HCT116 (cell line): ENCODE data around the gene CORO6. TPM values are rescaled to one million over a fixed set of nuclear protein-coding genes. Genes with fewer than 3 reads are reported as not detected.

Source experiments
- ATAC-seq: fragments of 200-7000 bp; cut with Tn5 transposase; 2 replicates; pipeline ENCODE4 v1.9.1; 2020; ENCODE audit warnings: mild to moderate bottlenecking, moderate library complexity
- BruUV-seq: library from RNA; stranded (reverse); fragments of 400-500 nt; replicated peaks from 2 replicates; lab custom pipeline; 2021; lab: Mats Ljungman, UMichigan
- CTCF ChIA-PET: fragments of 300-600 bp; sonication (Branson Sonifier 250); formaldehyde crosslinking; loops from one replicate; lab custom pipeline; 2021; ENCODE audit warnings: antibody characterized with exemption; lab: Charles Lee
- POLR2A ChIA-PET: fragments of 300-600, 350-600 bp; sonication (Branson Sonifier 250); formaldehyde crosslinking; loops from one replicate; lab custom pipeline; 2021; ENCODE audit warnings: antibody characterized with exemption; lab: Charles Lee
- RAD21 ChIA-PET, 2 experiments: fragments of 300-600 bp; sonication (Branson Sonifier 250); formaldehyde crosslinking; loops; one replicate each; lab custom pipeline; 2023; ENCODE audit warnings: low total read pairs in 2 of 2; ENCODE audit not compliant: uncharacterized antibody in 2 of 2, unreplicated experiment in 2 of 2, low non-redundant PET in 1 of 2; lab: Charles Lee
- DNase-seq: peaks from one replicate; pipeline ENCODE4 v3.0.0-alpha.2; 2010; ENCODE audit warnings: low read depth, low spot score
- H2AFZ ChIP-seq: fragments of 200-600 bp; shearing (Covaris generic), sonication (generic); 2 replicates; pipeline ENCODE4 v1.6.1; 2017; ENCODE audit warnings: low read depth, mixed run types, mixed read lengths, antibody characterized with exemption, low read length; ENCODE audit not compliant: poor library complexity, severe bottlenecking
- H3K27ac ChIP-seq: 2 replicates; pipeline ENCODE4 v1.5.1; 2012; ENCODE audit warnings: low read depth, low read length
- H3K27me3 ChIP-seq: fragments of 200-600 bp; sonication (generic); 2 replicates; pipeline ENCODE4 v1.6.1; 2016; ENCODE audit warnings: mixed run types, low read length, mixed read lengths; ENCODE audit not compliant: insufficient read depth
- H3K36me3 ChIP-seq, 2 experiments: fragments of 200-500 bp in 1 of 2; fragments of 200-600 bp in 1 of 2; sonication (Bioruptor generic) in 1 of 2; sonication (generic) in 1 of 2; 2 replicates each; pipeline versions ENCODE4 v1.5.1 to v1.6.1; 2014 to 2016; ENCODE audit warnings: low read length in 2 of 2, inconsistent platforms in 1 of 2, mixed read lengths in 1 of 2, mixed run types in 1 of 2; ENCODE audit not compliant: insufficient read depth in 2 of 2, control insufficient read depth in 1 of 2
- H3K4me1 ChIP-seq, 2 experiments: fragments of 200-600 bp in 1 of 2; sonication (generic) in 1 of 2; 2 replicates each; pipeline versions ENCODE4 v1.5.1 to v1.6.1; 2012 to 2017; ENCODE audit warnings: low read length in 2 of 2, inconsistent platforms in 1 of 2, mild to moderate bottlenecking in 1 of 2, mixed read lengths in 1 of 2, mixed run types in 1 of 2, moderate library complexity in 1 of 2; ENCODE audit not compliant: insufficient read depth in 2 of 2, control insufficient read depth in 1 of 2
- H3K4me2 ChIP-seq: fragments of 200-600 bp; sonication (generic); 2 replicates; pipeline ENCODE4 v1.6.1; 2017; ENCODE audit warnings: mixed run types, low read length, mixed read lengths
- H3K4me3 ChIP-seq, 2 experiments: fragments of 200-600 bp in 1 of 2; sonication (generic) in 1 of 2; replicated peaks in 1 of 2; 2 replicates each; pipeline ENCODE4 v1.5.1; 2011 to 2016; ENCODE audit warnings: low read length in 2 of 2, control low read depth in 1 of 2, low read depth in 1 of 2, mild to moderate bottlenecking in 1 of 2, mixed read lengths in 1 of 2, mixed run types in 1 of 2
- H3K79me2 ChIP-seq: fragments of 200-600 bp; sonication (generic); 2 replicates; pipeline ENCODE4 v1.6.1; 2017; ENCODE audit warnings: mild to moderate bottlenecking, mixed run types, low read length, moderate library complexity, mixed read lengths; ENCODE audit not compliant: insufficient read depth
- H3K9ac ChIP-seq: fragments of 200-600 bp; sonication (generic); 2 replicates; pipeline ENCODE4 v1.6.1; 2016; ENCODE audit warnings: low read length, mixed read lengths
- H3K9me2 ChIP-seq: fragments of 200-600 bp; sonication (generic), shearing (Covaris generic); 2 replicates; pipeline ENCODE4 v1.6.1; 2017; ENCODE audit warnings: mixed run types, mild to moderate bottlenecking, moderate library complexity; ENCODE audit not compliant: insufficient read depth
- H3K9me3 ChIP-seq, 2 experiments: fragments of 200-500 bp in 1 of 2; fragments of 200-600 bp in 1 of 2; sonication (Bioruptor generic) in 1 of 2; sonication (generic) in 1 of 2; 2 replicates each; pipeline ENCODE4 v1.6.1; 2014 to 2017; ENCODE audit warnings: low read length in 2 of 2, mixed read lengths in 2 of 2, inconsistent platforms in 1 of 2, low read depth in 1 of 2, mild to moderate bottlenecking in 1 of 2, mixed run types in 1 of 2, moderate library complexity in 1 of 2; ENCODE audit not compliant: control insufficient read depth in 1 of 2, insufficient read depth in 1 of 2
- H4K20me1 ChIP-seq: fragments of 200-600 bp; sonication (generic), shearing (Covaris generic); 2 replicates; pipeline ENCODE4 v1.6.1; 2017; ENCODE audit warnings: mixed run types, mild to moderate bottlenecking, moderate library complexity; ENCODE audit not compliant: insufficient read depth
- CBX3 ChIP-seq: IDR thresholded peaks from 2 replicates; pipeline ENCODE4 v1.6.1; 2012; ENCODE audit warnings: low read depth
- CEBPB ChIP-seq: IDR thresholded peaks from 2 replicates; pipeline ENCODE4 v1.6.1; 2012; ENCODE audit warnings: low read depth
- EGR1 ChIP-seq: IDR thresholded peaks from 2 replicates; pipeline ENCODE4 v1.6.1; 2012; ENCODE audit warnings: low read depth
- ELF1 ChIP-seq: IDR thresholded peaks from 2 replicates; pipeline ENCODE4 v1.6.1; 2012; ENCODE audit warnings: low read depth, borderline replicate concordance
- EZH2 ChIP-seq: fragments of 200-600 bp; sonication (generic); IDR thresholded peaks from 2 replicates; pipeline ENCODE4 v1.6.1; 2017; ENCODE audit warnings: antibody characterized with exemption, mixed run types
- EZH2phosphoT487 ChIP-seq: fragments of 200-600 bp; IDR thresholded peaks from 2 replicates; pipeline ENCODE4 v1.6.1; 2018; ENCODE audit warnings: antibody characterized with exemption, borderline replicate concordance
- FOSL1 ChIP-seq: IDR thresholded peaks from 2 replicates; pipeline ENCODE4 v1.6.1; 2012; ENCODE audit warnings: low read depth
- JUND ChIP-seq: IDR thresholded peaks from 2 replicates; pipeline ENCODE4 v1.6.1; 2012
- POLR2A ChIP-seq: IDR thresholded peaks from 2 replicates; pipeline ENCODE4 v1.7.0; 2011; ENCODE audit warnings: borderline replicate concordance; ENCODE audit not compliant: insufficient read depth, insufficient read length; ENCODE audit errors: extremely low read depth
- POLR2AphosphoS5 ChIP-seq: IDR thresholded peaks from 2 replicates; pipeline ENCODE4 v1.6.1; 2011; ENCODE audit warnings: mild to moderate bottlenecking, low read depth, low read length, moderate library complexity
- RAD21 ChIP-seq: IDR thresholded peaks from 2 replicates; pipeline ENCODE4 v1.6.1; 2012; ENCODE audit warnings: low read depth, mild to moderate bottlenecking
- SIN3A ChIP-seq: IDR thresholded peaks from 2 replicates; pipeline ENCODE4 v1.6.1; 2012; ENCODE audit warnings: low read depth
- SP1 ChIP-seq: IDR thresholded peaks from 2 replicates; pipeline ENCODE4 v1.6.1; 2012; ENCODE audit warnings: low read depth
- TCF7L2 ChIP-seq: IDR thresholded peaks from 2 replicates; pipeline ENCODE4 v1.7.0; 2011; ENCODE audit warnings: borderline replicate concordance, inconsistent platforms; ENCODE audit not compliant: insufficient read depth, insufficient read length; ENCODE audit errors: extremely low read depth
- YY1 ChIP-seq: IDR thresholded peaks from 2 replicates; pipeline ENCODE4 v1.6.1; 2011; ENCODE audit warnings: low read length, low read depth, moderate library complexity, mild to moderate bottlenecking; ENCODE audit not compliant: insufficient replicate concordance; ENCODE audit errors: extremely low read depth
- ZFX ChIP-seq: fragments of 450-650 bp; IDR thresholded peaks from 2 replicates; pipeline ENCODE4 v1.6.1; 2017
- ZNF274 ChIP-seq: fragments of 200-500 bp; sonication (Bioruptor generic); IDR thresholded peaks from 2 replicates; pipeline ENCODE4 v1.6.1; 2014; ENCODE audit warnings: mild to moderate bottlenecking, low read depth, low read length, inconsistent platforms
- intact Hi-C: fragments of 100-400 bp; cut with micrococcal nuclease; formaldehyde crosslinking; loops from 2 replicates; pipeline ENCODE4 v1.10.0; 2022
- total RNA-seq: library from RNA; stranded (reverse); gene quantifications from one replicate; pipeline ENCODE4 v1.2.1, GENCODE V29; 2021; ENCODE audit not compliant: unreplicated experiment
- TF ChIP-seq, protein P1 (sequence below): IDR thresholded peaks from 2 replicates; pipeline ENCODE4 v1.6.1; 2012
- TF ChIP-seq, protein P2 (sequence below): IDR thresholded peaks from 2 replicates; pipeline ENCODE4 v1.6.1; 2012; ENCODE audit warnings: low read depth
- TF ChIP-seq, protein P3 (sequence below): IDR thresholded peaks from 2 replicates; pipeline ENCODE4 v1.6.1; 2011; ENCODE audit warnings: mild to moderate bottlenecking, low read length, moderate library complexity; ENCODE audit not compliant: insufficient replicate concordance; ENCODE audit errors: extremely low read depth
- TF ChIP-seq, protein P4 (sequence below): IDR thresholded peaks from 2 replicates; pipeline ENCODE4 v1.6.1; 2012

Gene CORO6
- total RNA-seq, 1 experiment from 2014 or later, result 8.7 TPM

DNA sequence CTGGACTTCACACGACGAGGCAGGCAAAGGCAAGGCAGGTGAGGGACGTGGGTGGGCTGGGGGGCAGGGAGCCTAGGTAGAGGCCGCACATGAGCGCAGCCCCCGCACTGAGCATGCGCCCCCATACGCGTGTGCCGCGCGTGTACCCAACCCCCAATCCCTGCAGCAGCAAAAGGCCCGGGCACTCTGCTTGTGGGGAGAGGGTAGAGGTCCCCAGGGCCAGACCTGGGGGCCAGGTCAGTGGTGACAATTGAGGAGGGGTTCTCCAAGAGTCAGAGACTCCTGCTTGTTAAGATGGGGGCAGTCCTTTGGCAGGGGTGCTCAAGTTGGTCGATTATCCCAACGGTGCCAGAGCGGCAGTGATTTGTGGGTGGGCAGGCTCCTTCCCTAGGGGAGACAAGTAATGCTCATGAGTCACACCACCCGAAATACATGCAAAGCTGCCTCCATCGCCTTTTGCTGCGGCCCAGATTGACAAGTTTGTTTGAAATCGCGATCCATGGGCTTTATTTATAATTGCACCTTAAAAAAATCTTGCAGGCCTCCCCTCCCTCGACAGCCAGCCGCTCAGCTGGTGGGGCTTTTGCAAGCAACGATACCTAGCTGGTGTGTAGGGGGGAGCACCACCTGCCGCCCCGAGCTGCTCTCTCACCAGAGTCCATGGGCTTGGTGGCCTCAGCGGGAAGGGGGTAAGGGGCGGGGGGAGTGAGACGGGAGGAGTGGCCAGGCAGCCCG is 32.1 kb downstream of the CORO6 start:
- intact Hi-C loops, result loop anchor here (1.0 to 10.0 kb wide), 2 partner anchors 220 to 446 kb away; no protein-coding TSS in a partner anchor
- Histone ChIP-seq H3K4me1 (peaks cover 36 to 70% of the 10 kb centered on the region in 2 experiments), H3K4me2 (peak overlapping the region; percentile 91), H3K9me3 (no peaks in the 10 kb centered on the region), H3K79me2 (peaks cover 55% of the 10 kb centered on the region), H3K36me3 (no peaks in the 10 kb centered on the region), H3K27me3 (no peaks in the 10 kb centered on the region), H4K20me1 (no peaks in the 10 kb centered on the region), H2AFZ (peak overlapping the region; percentile 74), H3K4me3 (peak overlapping the region; percentile 66), H3K9ac (peak overlapping the region; percentile 84), H3K9me2 (no peaks in the 10 kb centered on the region), H3K27ac (peak overlapping the region; percentile 94)
- ATAC-seq (peak; percentile 7), DNase-seq (peak; percentile 13)
- POLR2A ChIA-PET, result interaction anchor here (0.7 to 1.0 kb wide), 2 partner anchors 24 to 221 kb away, joined by 3 read pairs; partner anchors contain the start of gene ABHD15
- RAD21 ChIA-PET, result no interaction called here
- no TSS peak for BruUV-seq
- CTCF ChIA-PET, result interaction anchor here (0.6 to 3.4 kb wide), 10 partner anchors 11 to 467 kb away, joined by 3 to 57 read pairs (median 10); partner anchors contain the start of genes ABHD15 and TP53I13
- TF ChIP-seq RAD21 (no peak), ZFX (no peak), ZNF274 (no peak), POLR2A (no peak), CBX3 (no peak), SIN3A (0 out of 2 replicates have a peak, but pooled peaks have one; percentile 38), CEBPB (no peak), SP1 (no peak), YY1 (no peak), FOSL1 (no peak), EGR1 (peak; percentile 60), TCF7L2 (no peak), POLR2AphosphoS5 (peak; percentile 44; the same call in 1 of the 2 replicates), ELF1 (no peak), EZH2 (no peak), JUND (no peak), EZH2phosphoT487 (no peak)
- TF ChIP-seq, protein P1, sequence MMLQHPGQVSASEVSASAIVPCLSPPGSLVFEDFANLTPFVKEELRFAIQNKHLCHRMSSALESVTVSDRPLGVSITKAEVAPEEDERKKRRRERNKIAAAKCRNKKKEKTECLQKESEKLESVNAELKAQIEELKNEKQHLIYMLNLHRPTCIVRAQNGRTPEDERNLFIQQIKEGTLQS, result no peak
- TF ChIP-seq, protein P2, sequence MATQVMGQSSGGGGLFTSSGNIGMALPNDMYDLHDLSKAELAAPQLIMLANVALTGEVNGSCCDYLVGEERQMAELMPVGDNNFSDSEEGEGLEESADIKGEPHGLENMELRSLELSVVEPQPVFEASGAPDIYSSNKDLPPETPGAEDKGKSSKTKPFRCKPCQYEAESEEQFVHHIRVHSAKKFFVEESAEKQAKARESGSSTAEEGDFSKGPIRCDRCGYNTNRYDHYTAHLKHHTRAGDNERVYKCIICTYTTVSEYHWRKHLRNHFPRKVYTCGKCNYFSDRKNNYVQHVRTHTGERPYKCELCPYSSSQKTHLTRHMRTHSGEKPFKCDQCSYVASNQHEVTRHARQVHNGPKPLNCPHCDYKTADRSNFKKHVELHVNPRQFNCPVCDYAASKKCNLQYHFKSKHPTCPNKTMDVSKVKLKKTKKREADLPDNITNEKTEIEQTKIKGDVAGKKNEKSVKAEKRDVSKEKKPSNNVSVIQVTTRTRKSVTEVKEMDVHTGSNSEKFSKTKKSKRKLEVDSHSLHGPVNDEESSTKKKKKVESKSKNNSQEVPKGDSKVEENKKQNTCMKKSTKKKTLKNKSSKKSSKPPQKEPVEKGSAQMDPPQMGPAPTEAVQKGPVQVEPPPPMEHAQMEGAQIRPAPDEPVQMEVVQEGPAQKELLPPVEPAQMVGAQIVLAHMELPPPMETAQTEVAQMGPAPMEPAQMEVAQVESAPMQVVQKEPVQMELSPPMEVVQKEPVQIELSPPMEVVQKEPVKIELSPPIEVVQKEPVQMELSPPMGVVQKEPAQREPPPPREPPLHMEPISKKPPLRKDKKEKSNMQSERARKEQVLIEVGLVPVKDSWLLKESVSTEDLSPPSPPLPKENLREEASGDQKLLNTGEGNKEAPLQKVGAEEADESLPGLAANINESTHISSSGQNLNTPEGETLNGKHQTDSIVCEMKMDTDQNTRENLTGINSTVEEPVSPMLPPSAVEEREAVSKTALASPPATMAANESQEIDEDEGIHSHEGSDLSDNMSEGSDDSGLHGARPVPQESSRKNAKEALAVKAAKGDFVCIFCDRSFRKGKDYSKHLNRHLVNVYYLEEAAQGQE, result no peak
- TF ChIP-seq, protein P3, sequence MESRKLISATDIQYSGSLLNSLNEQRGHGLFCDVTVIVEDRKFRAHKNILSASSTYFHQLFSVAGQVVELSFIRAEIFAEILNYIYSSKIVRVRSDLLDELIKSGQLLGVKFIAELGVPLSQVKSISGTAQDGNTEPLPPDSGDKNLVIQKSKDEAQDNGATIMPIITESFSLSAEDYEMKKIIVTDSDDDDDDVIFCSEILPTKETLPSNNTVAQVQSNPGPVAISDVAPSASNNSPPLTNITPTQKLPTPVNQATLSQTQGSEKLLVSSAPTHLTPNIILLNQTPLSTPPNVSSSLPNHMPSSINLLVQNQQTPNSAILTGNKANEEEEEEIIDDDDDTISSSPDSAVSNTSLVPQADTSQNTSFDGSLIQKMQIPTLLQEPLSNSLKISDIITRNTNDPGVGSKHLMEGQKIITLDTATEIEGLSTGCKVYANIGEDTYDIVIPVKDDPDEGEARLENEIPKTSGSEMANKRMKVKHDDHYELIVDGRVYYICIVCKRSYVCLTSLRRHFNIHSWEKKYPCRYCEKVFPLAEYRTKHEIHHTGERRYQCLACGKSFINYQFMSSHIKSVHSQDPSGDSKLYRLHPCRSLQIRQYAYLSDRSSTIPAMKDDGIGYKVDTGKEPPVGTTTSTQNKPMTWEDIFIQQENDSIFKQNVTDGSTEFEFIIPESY, result no peak
- TF ChIP-seq, protein P4, sequence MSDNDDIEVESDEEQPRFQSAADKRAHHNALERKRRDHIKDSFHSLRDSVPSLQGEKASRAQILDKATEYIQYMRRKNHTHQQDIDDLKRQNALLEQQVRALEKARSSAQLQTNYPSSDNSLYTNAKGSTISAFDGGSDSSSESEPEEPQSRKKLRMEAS, result peak; percentile 76
